Measurements from ENCODE around the gene ANXA5. TPM values are rescaled to one million over a fixed set of nuclear protein-coding genes. Genes with fewer than 3 reads are reported as not detected.
A peak's percentile ranks its signal among the peaks of the same experiment; 100 is the strongest.

The ANXA5 gene
- total RNA-seq, 2 donors from 2014 or later: 103 to 108 TPM

GRCh38 chr4:121705521-121705920 lies 8.7 kb upstream of the ANXA5 start:
- no peak overlapping the region for H3K4me3 Mint-ChIP-seq

GRCh38 chr4:121702136-121702535 lies 5.4 kb upstream of the ANXA5 start:
- H3K9me3 ChIP-seq (ENCODE audit: control insufficient read depth, low read length, poor library complexity, severe bottlenecking): no peaks in the 10 kb centered on the region
- H3K27me3 Mint-ChIP-seq: peaks cover 20% of the 10 kb centered on the region

More at GRCh38 chr4:121705521-121705920, 8.7 kb upstream of the ANXA5 start:
- DNase-seq (no peak), ATAC-seq (no peak)
- Mint-ChIP-seq H3K36me3 (ENCODE audit: low read depth) (no peaks in the 10 kb centered on the region), H3K27me3 (peaks cover 41% of the 10 kb centered on the region), H3K27ac (no peak overlapping the region), H3K4me1 (peaks cover 9% of the 10 kb centered on the region)
- no peaks in the 10 kb centered on the region for H3K9me3 ChIP-seq (ENCODE audit: control insufficient read depth, low read length, poor library complexity, severe bottlenecking)

DNA sequence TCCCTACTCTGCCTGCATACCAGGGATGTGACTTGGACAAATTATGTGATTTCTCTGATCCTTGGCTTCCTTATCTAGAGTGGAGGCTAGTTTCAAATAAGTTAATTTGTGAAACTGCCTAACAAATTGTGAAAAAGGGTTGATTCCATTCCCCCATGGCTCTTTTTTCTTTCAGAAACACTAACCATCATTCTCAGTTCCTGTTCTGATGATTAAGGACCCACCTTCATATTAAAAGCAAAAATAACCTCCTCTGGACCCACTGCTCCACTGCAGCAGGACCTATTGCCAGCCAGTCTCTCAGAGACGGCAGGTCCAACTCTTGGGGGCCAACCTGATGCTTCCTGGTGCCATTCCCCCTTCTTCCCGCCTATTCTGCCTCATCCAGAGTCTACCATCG lies 4.5 kb upstream of the ANXA5 start:
- no peak for ATAC-seq
- no peak overlapping the region for H3K27ac Mint-ChIP-seq
- H3K9me3 ChIP-seq (ENCODE audit: control insufficient read depth, low read length, poor library complexity, severe bottlenecking): no peaks in the 10 kb centered on the region
- peaks cover 14% of the 10 kb centered on the region for H3K27me3 Mint-ChIP-seq
- H3K4me1 Mint-ChIP-seq: peaks cover 17% of the 10 kb centered on the region
- no peak overlapping the region for H3K4me3 Mint-ChIP-seq
- H3K36me3 Mint-ChIP-seq (ENCODE audit: low read depth): no peaks in the 10 kb centered on the region
- DNase-seq: no peak

More at GRCh38 chr4:121702136-121702535, 5.4 kb upstream of the ANXA5 start:
- ATAC-seq (no peak), DNase-seq (no peak)
- Mint-ChIP-seq H3K4me3 (no peak overlapping the region), H3K36me3 (ENCODE audit: low read depth) (no peaks in the 10 kb centered on the region), H3K27ac (no peak overlapping the region), H3K4me1 (peaks cover 25% of the 10 kb centered on the region)

DNA sequence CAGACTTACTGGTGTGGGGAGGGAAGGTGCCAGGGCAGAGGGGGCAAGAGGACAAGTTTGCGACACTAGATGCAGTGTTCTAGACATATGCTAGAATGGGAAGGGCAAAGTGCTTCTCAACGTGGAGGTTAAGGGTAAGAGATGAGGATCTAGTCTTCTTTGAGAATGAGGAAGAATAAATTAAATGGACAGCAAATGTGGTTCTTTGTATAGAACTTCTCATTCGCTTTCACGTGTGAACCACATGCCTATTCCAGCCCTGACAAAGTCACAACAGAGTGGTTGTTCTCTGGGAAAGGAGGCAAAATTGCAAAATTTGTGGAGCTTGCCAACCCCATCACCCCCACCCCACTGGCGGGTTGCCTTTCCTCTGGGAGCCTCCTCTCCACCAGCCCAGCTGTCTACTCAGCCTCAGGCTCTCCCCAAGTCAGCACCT lies 1.5 kb upstream of the ANXA5 start:
- peaks cover 2% of the 10 kb centered on the region for H3K36me3 Mint-ChIP-seq (ENCODE audit: low read depth)
- ATAC-seq (no peak), DNase-seq (no peak)
- H3K4me1 Mint-ChIP-seq: peaks cover 22% of the 10 kb centered on the region
- peaks cover 7% of the 10 kb centered on the region for H3K27me3 Mint-ChIP-seq
- H3K9me3 ChIP-seq (ENCODE audit: control insufficient read depth, low read length, poor library complexity, severe bottlenecking): no peaks in the 10 kb centered on the region
- peak overlapping the region; percentile 67 for H3K4me3 Mint-ChIP-seq
- H3K27ac Mint-ChIP-seq: peak overlapping the region; percentile 19

- H3K27me3 Mint-ChIP-seq: peaks cover 1% of the 10 kb centered on the region
- no peak overlapping the region for H3K27ac Mint-ChIP-seq
- peaks cover 4% of the 10 kb centered on the region for H3K36me3 Mint-ChIP-seq (ENCODE audit: low read depth)
- ATAC-seq: peak; percentile 2
- H3K4me3 Mint-ChIP-seq: peak overlapping the region; percentile 93
- no peak for DNase-seq
- H3K9me3 ChIP-seq (ENCODE audit: control insufficient read depth, low read length, poor library complexity, severe bottlenecking): no peaks in the 10 kb centered on the region
- peaks cover 23% of the 10 kb centered on the region for H3K4me1 Mint-ChIP-seq
Observed at GRCh38 chr4:121697564-121697963, 784 bp upstream of the ANXA5 start.

GRCh38 chr4:121696170-121696580 lies 605 bp downstream of the ANXA5 start:
- H3K36me3 Mint-ChIP-seq (ENCODE audit: low read depth): peaks cover 5% of the 10 kb centered on the region
- no peaks in the 10 kb centered on the region for H3K9me3 ChIP-seq (ENCODE audit: control insufficient read depth, low read length, poor library complexity, severe bottlenecking)
- peaks cover 33% of the 10 kb centered on the region for H3K4me1 Mint-ChIP-seq
- DNase-seq (peak; percentile 32 to 39 (median 35)), ATAC-seq (peak; percentile 54)
- H3K4me3 Mint-ChIP-seq: peak overlapping the region; percentile 93
- peak overlapping the region; percentile 89 for H3K27ac Mint-ChIP-seq
- no peaks in the 10 kb centered on the region for H3K27me3 Mint-ChIP-seq

DNA sequence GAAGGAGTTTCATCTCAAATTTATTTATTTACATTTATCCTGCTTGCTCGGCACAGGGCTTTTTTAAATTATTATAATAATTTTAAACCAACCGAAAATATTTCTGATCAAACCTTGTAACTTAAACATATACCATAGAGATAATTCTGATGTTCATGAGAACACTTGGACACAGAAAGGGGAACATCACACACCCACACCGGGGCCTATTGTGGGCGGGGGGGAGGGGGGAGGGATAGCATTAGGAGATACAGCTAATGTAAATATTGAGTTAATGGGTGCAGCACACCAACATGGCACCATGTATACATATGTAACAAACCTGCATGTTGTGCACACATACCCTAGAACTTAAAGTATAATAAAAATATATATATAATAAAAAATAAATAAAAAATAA lies 2.9 kb downstream of the ANXA5 start:
- Mint-ChIP-seq H3K4me3 (no peak overlapping the region), H3K36me3 (ENCODE audit: low read depth) (peaks cover 5% of the 10 kb centered on the region), H3K27me3 (no peaks in the 10 kb centered on the region), H3K27ac (no peak overlapping the region), H3K4me1 (peaks cover 32% of the 10 kb centered on the region)
- ATAC-seq (no peak), DNase-seq (no peak)
- no peaks in the 10 kb centered on the region for H3K9me3 ChIP-seq (ENCODE audit: control insufficient read depth, low read length, poor library complexity, severe bottlenecking)

DNA sequence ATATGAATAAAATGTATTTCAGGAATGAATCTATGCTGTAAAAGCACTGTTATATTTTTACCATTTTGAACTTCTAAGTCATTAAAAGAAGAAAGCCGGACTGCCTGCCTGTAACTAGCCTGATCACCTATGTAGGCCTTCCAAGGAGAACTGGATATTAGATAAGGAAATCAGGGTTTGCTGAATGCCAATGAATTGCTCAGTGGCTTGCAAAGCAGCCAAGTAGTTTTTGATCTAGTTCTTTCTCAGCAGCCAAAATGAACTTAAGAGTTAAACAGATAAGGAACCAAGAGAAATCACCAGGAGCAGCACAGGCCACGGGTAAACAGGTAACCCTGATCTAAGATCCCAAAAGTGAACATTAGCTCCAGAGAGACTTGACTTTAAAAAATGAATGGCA lies 3.3 kb downstream of the ANXA5 start:
- DNase-seq: no peak
- no peaks in the 10 kb centered on the region for H3K27me3 Mint-ChIP-seq
- peaks cover 27% of the 10 kb centered on the region for H3K4me1 Mint-ChIP-seq
- peaks cover 5% of the 10 kb centered on the region for H3K36me3 Mint-ChIP-seq (ENCODE audit: low read depth)
- no peaks in the 10 kb centered on the region for H3K9me3 ChIP-seq (ENCODE audit: control insufficient read depth, low read length, poor library complexity, severe bottlenecking)
- H3K4me3 Mint-ChIP-seq: no peak overlapping the region
- ATAC-seq: no peak
- no peak overlapping the region for H3K27ac Mint-ChIP-seq

DNA sequence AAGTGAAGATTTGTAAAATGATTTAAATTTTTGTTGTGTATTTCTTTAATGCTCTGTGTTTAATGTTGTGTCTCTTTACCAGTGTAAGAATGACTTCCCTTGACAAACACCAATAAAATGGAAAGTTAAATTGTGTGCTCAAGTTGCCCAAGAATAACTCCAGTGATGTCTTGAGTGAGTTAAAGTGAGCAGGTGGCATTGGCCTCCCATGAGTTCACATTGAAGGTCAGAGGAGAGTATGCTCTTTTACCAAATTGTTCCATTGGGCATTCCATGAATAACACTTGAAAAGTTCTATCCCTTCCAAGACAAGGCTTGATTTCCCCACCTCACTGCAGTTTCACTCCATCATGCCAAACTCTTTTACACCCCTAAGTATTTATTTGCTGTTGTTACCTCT lies 4.5 kb downstream of the ANXA5 start:
- Mint-ChIP-seq H3K4me3 (peak overlapping the region; percentile 45), H3K27me3 (no peaks in the 10 kb centered on the region)
- ATAC-seq: no peak

DNA sequence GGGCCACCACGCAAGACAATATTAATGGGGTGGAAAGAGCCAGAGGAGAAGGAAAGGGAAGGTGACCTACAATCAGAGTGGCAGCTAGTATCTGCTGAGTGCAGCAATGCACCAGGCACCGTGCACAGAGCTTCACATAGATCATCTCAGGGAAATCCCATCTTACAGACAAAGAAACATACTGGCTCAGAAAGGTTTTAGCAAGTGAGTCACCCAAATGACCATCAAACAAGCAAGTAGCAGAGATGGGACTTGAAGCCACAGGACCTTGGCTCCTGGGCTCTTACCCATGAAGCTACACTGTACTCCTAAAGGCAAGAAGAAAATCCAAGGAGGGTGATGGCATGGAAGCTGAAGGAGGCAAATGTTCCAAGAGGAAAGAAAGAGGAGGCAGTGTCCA lies 6.8 kb downstream of the ANXA5 start:
- no peak for ATAC-seq

More for the DNA sequence above, 4.5 kb downstream of the ANXA5 start:
- no peaks in the 10 kb centered on the region for H3K9me3 ChIP-seq (ENCODE audit: control insufficient read depth, low read length, poor library complexity, severe bottlenecking)
- Mint-ChIP-seq H3K4me1 (peaks cover 17% of the 10 kb centered on the region), H3K27ac (peak overlapping the region; percentile 73), H3K36me3 (ENCODE audit: low read depth) (peaks cover 5% of the 10 kb centered on the region)
- DNase-seq: no peak

GRCh38 chr4:121688701-121689100 lies 8.1 kb downstream of the ANXA5 start:
- no peak for ATAC-seq
- H3K9me3 ChIP-seq (ENCODE audit: control insufficient read depth, low read length, poor library complexity, severe bottlenecking): no peaks in the 10 kb centered on the region
- Mint-ChIP-seq H3K27me3 (no peaks in the 10 kb centered on the region), H3K4me3 (no peak overlapping the region), H3K36me3 (ENCODE audit: low read depth) (peaks cover 11% of the 10 kb centered on the region), H3K27ac (no peak overlapping the region), H3K4me1 (peaks cover 18% of the 10 kb centered on the region)
- no peak for DNase-seq

More for the DNA sequence above, 6.8 kb downstream of the ANXA5 start:
- H3K4me1 Mint-ChIP-seq: peaks cover 21% of the 10 kb centered on the region
- no peak for DNase-seq
- no peaks in the 10 kb centered on the region for H3K27me3 Mint-ChIP-seq
- H3K9me3 ChIP-seq (ENCODE audit: control insufficient read depth, low read length, poor library complexity, severe bottlenecking): no peaks in the 10 kb centered on the region
- peaks cover 11% of the 10 kb centered on the region for H3K36me3 Mint-ChIP-seq (ENCODE audit: low read depth)
- H3K4me3 Mint-ChIP-seq: no peak overlapping the region
- H3K27ac Mint-ChIP-seq: no peak overlapping the region

DNA sequence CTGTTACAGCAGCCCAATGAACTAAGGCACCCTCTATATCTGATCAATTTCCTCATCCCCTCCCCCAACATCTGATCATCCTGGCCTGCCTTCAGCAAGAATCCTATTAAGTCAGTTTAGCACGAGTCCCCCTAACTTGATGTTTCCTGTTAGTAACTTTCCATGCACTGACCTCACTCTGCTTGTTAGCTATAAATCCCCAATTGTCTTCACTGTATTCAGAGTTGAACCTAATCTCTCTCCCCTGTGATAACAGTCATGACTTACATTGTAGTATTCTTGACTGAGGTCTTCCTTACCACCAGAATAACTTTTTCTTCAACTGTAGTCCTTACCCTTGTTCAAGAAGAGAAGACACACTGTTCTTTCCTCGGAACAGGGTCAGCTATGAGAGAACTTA lies 8.5 kb downstream of the ANXA5 start:
- Mint-ChIP-seq H3K27ac (no peak overlapping the region), H3K4me3 (no peak overlapping the region), H3K36me3 (ENCODE audit: low read depth) (peaks cover 11% of the 10 kb centered on the region), H3K27me3 (no peaks in the 10 kb centered on the region), H3K4me1 (peaks cover 18% of the 10 kb centered on the region)
- ATAC-seq (no peak), DNase-seq (no peak)
- H3K9me3 ChIP-seq (ENCODE audit: control insufficient read depth, low read length, poor library complexity, severe bottlenecking): no peaks in the 10 kb centered on the region

DNA sequence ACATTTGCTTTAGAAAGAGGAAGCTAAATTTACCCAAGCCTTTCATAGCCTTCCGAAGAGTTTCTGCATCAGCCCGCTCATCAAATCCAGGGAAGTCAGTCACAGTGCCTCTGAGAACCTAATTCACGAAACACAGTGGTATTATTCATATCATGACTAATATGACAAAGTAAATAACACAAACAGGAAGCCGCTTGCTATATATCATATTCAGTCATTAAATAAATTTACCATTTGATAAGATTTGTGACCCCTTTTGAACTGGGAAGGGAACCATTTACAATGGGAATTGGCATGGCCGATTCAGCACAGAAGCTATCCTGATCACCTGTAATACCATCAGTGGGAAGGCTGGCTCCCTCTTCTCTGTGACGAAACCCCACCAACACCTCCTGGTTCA lies 10.5 kb downstream of the ANXA5 start:
- peaks cover 8% of the 10 kb centered on the region for H3K36me3 Mint-ChIP-seq (ENCODE audit: low read depth)
- no peak for DNase-seq
- H3K27me3 Mint-ChIP-seq: no peaks in the 10 kb centered on the region
- H3K4me3 Mint-ChIP-seq: peak overlapping the region; percentile 49
- H3K9me3 ChIP-seq (ENCODE audit: control insufficient read depth, low read length, poor library complexity, severe bottlenecking): no peaks in the 10 kb centered on the region
- peak overlapping the region; percentile 67 for H3K27ac Mint-ChIP-seq
- no peak for ATAC-seq
- H3K4me1 Mint-ChIP-seq: peaks cover 7% of the 10 kb centered on the region

GRCh38 chr4:121685257-121685656 lies 11.5 kb downstream of the ANXA5 start:
- DNase-seq: no peak
- Mint-ChIP-seq H3K27ac (peak overlapping the region; percentile 62), H3K4me1 (peaks cover 6% of the 10 kb centered on the region), H3K27me3 (no peaks in the 10 kb centered on the region), H3K4me3 (no peak overlapping the region), H3K36me3 (ENCODE audit: low read depth) (peaks cover 8% of the 10 kb centered on the region)
- H3K9me3 ChIP-seq (ENCODE audit: control insufficient read depth, low read length, poor library complexity, severe bottlenecking): no peaks in the 10 kb centered on the region
- ATAC-seq: no peak
